Muscle of leg (tissue), 11 donors: Measurements from ENCODE around the gene CTNNA2. TPM values are rescaled to one million over a fixed set of nuclear protein-coding genes. Genes with fewer than 3 reads are reported as not detected.
A peak's percentile ranks its signal among the peaks of the same experiment; 100 is the strongest.

ENCODE experiments used
- DNase-seq: peaks from one replicate; pipeline ENCODE4 v3.0.0; 2013
- H3K27ac ChIP-seq: one replicate; pipeline ENCODE4 v1.5.1; 2013; ENCODE audit warnings: mild to moderate bottlenecking, low read length, control low read depth
- H3K27me3 ChIP-seq: one replicate; pipeline ENCODE4 v1.6.1; 2013; ENCODE audit warnings: low read length; ENCODE audit not compliant: control insufficient read depth, insufficient read depth
- H3K36me3 ChIP-seq: one replicate; pipeline ENCODE4 v1.6.1; 2013; ENCODE audit warnings: low read length; ENCODE audit not compliant: control insufficient read depth, insufficient read depth
- H3K4me1 ChIP-seq: one replicate; pipeline ENCODE4 v1.6.1; 2013; ENCODE audit warnings: low read length; ENCODE audit not compliant: control insufficient read depth, insufficient read depth
- H3K4me3 ChIP-seq: one replicate; pipeline ENCODE4 v1.5.1; 2013; ENCODE audit warnings: low read length, control low read depth
- H3K9me3 ChIP-seq: replicated peaks from 2 replicates; pipeline ENCODE4 v1.6.1; 2013; ENCODE audit warnings: low read depth, low read length; ENCODE audit not compliant: control insufficient read depth
- WGBS: methylation state at CpG from one replicate; pipeline ENCODE4 v1.1.5; 2013; ENCODE audit warnings: missing lambda C conversion rate; ENCODE audit not compliant: insufficient coverage; 5-methylcytosine and 5-hydroxymethylcytosine counted together
- polyA plus RNA-seq, 8 donors: library from polyadenylated mRNA; unstranded; fragments of 120-200 nt; gene quantifications; one replicate each; pipeline versions ENCODE4 v1.2.1 to v1.2.3, GENCODE V29; 2013; ENCODE audit warnings: inconsistent platforms in 1 of 8, low replicate concordance in 1 of 8; ENCODE audit not compliant: insufficient read length in 8 of 8, insufficient read depth in 1 of 8
- total RNA-seq: library from RNA; stranded (reverse); fragments of 120-200 nt; gene quantifications from one replicate; pipeline ENCODE4 v1.2.4, GENCODE V29; 2013

The CTNNA2 gene
- total and polyA plus RNA-seq, 9 donors, result 0.28 to 1.0 (median 0.69) TPM

GRCh38 chr2:80530442-80531064 lies 1017.7 kb downstream of the CTNNA2 start:
- WGBS, result 53% methylated on average over 3 of the region's 3 CpGs
- Histone ChIP-seq H3K27me3 (no peaks in the 10 kb centered on the region), H3K9me3 (no peaks in the 10 kb centered on the region), H3K4me1 (no peaks in the 10 kb centered on the region), H3K4me3 (no peak overlapping the region), H3K36me3 (no peaks in the 10 kb centered on the region), H3K27ac (no peak overlapping the region)
- no peak for DNase-seq

- WGBS, result 67% methylated on average over 1 of the region's 1 CpG
- no peak overlapping the region for H3K4me3 ChIP-seq
- DNase-seq, result no peak
- no peaks in the 10 kb centered on the region for H3K4me1 ChIP-seq
- H3K27me3 ChIP-seq, result no peaks in the 10 kb centered on the region
- no peak overlapping the region for H3K27ac ChIP-seq
- no peaks in the 10 kb centered on the region for H3K9me3 ChIP-seq
- H3K36me3 ChIP-seq, result no peaks in the 10 kb centered on the region
Measured at GRCh38 chr2:80531319-80531718, 1018.5 kb downstream of the CTNNA2 start.

- H3K36me3 ChIP-seq, result no peaks in the 10 kb centered on the region
- H3K9me3 ChIP-seq, result no peaks in the 10 kb centered on the region
- DNase-seq, result no peak
- H3K4me1 ChIP-seq, result no peaks in the 10 kb centered on the region
- WGBS, result 88% methylated on average over 2 of the region's 13 CpGs
- H3K4me3 ChIP-seq, result no peak overlapping the region
- no peak overlapping the region for H3K27ac ChIP-seq
- H3K27me3 ChIP-seq, result no peaks in the 10 kb centered on the region
Measured at GRCh38 chr2:80545420-80546210, 1032.8 kb downstream of the CTNNA2 start.

- no peaks in the 10 kb centered on the region for H3K36me3 ChIP-seq
- WGBS, result no CpG with 5 or more reads among the region's 1 CpG
Measured at GRCh38 chr2:80546766-80547165, 1033.9 kb downstream of the CTNNA2 start.

GRCh38 chr2:80547344-80547743 lies 1034.5 kb downstream of the CTNNA2 start:
- no peak overlapping the region for H3K27ac ChIP-seq
- H3K4me1 ChIP-seq, result no peaks in the 10 kb centered on the region
- DNase-seq, result no peak
- H3K27me3 ChIP-seq, result no peaks in the 10 kb centered on the region
- H3K4me3 ChIP-seq, result no peak overlapping the region
- H3K36me3 ChIP-seq, result no peaks in the 10 kb centered on the region
- no peaks in the 10 kb centered on the region for H3K9me3 ChIP-seq

More at GRCh38 chr2:80546766-80547165, 1033.9 kb downstream of the CTNNA2 start:
- no peak overlapping the region for H3K27ac ChIP-seq
- no peak for DNase-seq
- no peaks in the 10 kb centered on the region for H3K9me3 ChIP-seq
- no peak overlapping the region for H3K4me3 ChIP-seq
- no peaks in the 10 kb centered on the region for H3K27me3 ChIP-seq
- no peaks in the 10 kb centered on the region for H3K4me1 ChIP-seq

GRCh38 chr2:80548469-80548868 lies 1035.6 kb downstream of the CTNNA2 start:
- 67% methylated on average over 5 of the region's 5 CpGs for WGBS
- H3K27ac ChIP-seq, result no peak overlapping the region
- no peaks in the 10 kb centered on the region for H3K9me3 ChIP-seq
- no peaks in the 10 kb centered on the region for H3K4me1 ChIP-seq
- no peak overlapping the region for H3K4me3 ChIP-seq
- peak; percentile 6 for DNase-seq
- H3K27me3 ChIP-seq, result no peaks in the 10 kb centered on the region
- no peaks in the 10 kb centered on the region for H3K36me3 ChIP-seq

GRCh38 chr2:80549901-80550300 lies 1037.0 kb downstream of the CTNNA2 start:
- Histone ChIP-seq H3K27ac (no peak overlapping the region), H3K9me3 (no peaks in the 10 kb centered on the region), H3K27me3 (no peaks in the 10 kb centered on the region), H3K36me3 (no peaks in the 10 kb centered on the region), H3K4me3 (no peak overlapping the region), H3K4me1 (no peaks in the 10 kb centered on the region)
- DNase-seq, result no peak
- WGBS, result no CpG with 5 or more reads among the region's 3 CpGs

- WGBS, result no CpG with 5 or more reads among the region's 4 CpGs
- H3K27ac ChIP-seq, result no peak overlapping the region
- no peak overlapping the region for H3K4me3 ChIP-seq
- H3K4me1 ChIP-seq, result no peaks in the 10 kb centered on the region
- DNase-seq, result no peak
- H3K9me3 ChIP-seq, result no peaks in the 10 kb centered on the region
- no peaks in the 10 kb centered on the region for H3K36me3 ChIP-seq
- no peaks in the 10 kb centered on the region for H3K27me3 ChIP-seq
Measured at GRCh38 chr2:80560326-80560725, 1047.5 kb downstream of the CTNNA2 start.

- H3K9me3 ChIP-seq, result no peaks in the 10 kb centered on the region
- whole genome bisulfite sequencing, result 100% methylated on average over 1 of the region's 3 CpGs
- no peak for DNase-seq
Measured at GRCh38 chr2:80568011-80568410, 1055.2 kb downstream of the CTNNA2 start.

GRCh38 chr2:80573167-80573566 lies 1060.3 kb downstream of the CTNNA2 start:
- no peaks in the 10 kb centered on the region for H3K36me3 ChIP-seq
- no peaks in the 10 kb centered on the region for H3K27me3 ChIP-seq
- WGBS, result 83% methylated on average over 4 of the region's 6 CpGs

More at GRCh38 chr2:80568011-80568410, 1055.2 kb downstream of the CTNNA2 start:
- Histone ChIP-seq H3K27me3 (no peaks in the 10 kb centered on the region), H3K27ac (no peak overlapping the region), H3K36me3 (no peaks in the 10 kb centered on the region), H3K4me1 (no peaks in the 10 kb centered on the region), H3K4me3 (no peak overlapping the region)

More at GRCh38 chr2:80573167-80573566, 1060.3 kb downstream of the CTNNA2 start:
- no peak for DNase-seq
- H3K4me1 ChIP-seq, result no peaks in the 10 kb centered on the region
- H3K27ac ChIP-seq, result no peak overlapping the region
- H3K4me3 ChIP-seq, result no peak overlapping the region
- H3K9me3 ChIP-seq, result no peaks in the 10 kb centered on the region
